Brain microvascular endothelial cell (primary cell): ENCODE results near the gene INPP1.

Experiments
- DNase-seq: peaks from one replicate; pipeline ENCODE4 v3.0.0-alpha.2; 2020
- H3K27ac ChIP-seq: fragments of 250-450 bp; sonication (Bioruptor Pico); 2 replicates; pipeline ENCODE4 v1.5.1; 2020; ENCODE audit warnings: mild to moderate bottlenecking, moderate library complexity
- H3K27me3 ChIP-seq: fragments of 250-450 bp; sonication (Bioruptor Pico); replicated peaks from 2 replicates; pipeline ENCODE4 v1.5.1; 2020; ENCODE audit warnings: mild to moderate bottlenecking
- H3K36me3 ChIP-seq: fragments of 250-450 bp; sonication (Bioruptor Pico); replicated peaks from 2 replicates; pipeline ENCODE4 v1.5.1; 2020; ENCODE audit warnings: mild to moderate bottlenecking
- H3K4me3 ChIP-seq: 2 replicates; pipeline ENCODE4 v1.5.1; 2011; ENCODE audit warnings: low read depth, mild to moderate bottlenecking, control low read depth, low read length, moderate library complexity
- CTCF ChIP-seq: IDR thresholded peaks from 2 replicates; pipeline ENCODE4 v1.5.1; 2011; ENCODE audit warnings: low read depth, mild to moderate bottlenecking, moderate library complexity, low read length, control low read depth, inconsistent platforms; ENCODE audit errors: missing control alignments
- in situ Hi-C: cut with HindIII; loops from 2 replicates; pipeline ENCODE4 v1.10.0; 2017; ENCODE audit warnings: low sequenced_read_pairs, low pct_ligation_motif_present

INPP1 gene

DNA sequence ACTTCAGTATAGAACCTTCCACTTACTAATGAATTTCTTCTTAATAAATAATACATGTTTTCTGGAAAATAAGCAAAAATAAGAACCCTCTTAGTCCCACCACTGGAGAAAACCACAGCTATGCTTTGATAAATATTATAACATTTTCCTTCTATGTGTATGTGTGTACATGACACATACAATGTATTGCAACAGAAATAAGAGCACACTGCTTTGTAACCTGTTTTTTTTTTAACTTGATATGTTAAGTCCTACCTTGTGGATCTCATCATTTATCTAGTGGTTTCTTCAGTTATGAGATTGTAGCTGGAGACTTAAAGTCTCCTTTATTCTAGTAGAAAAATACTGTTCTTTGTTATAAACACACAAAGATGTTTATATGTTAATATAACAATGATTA lies 17.2 kb downstream of the INPP1 start:
- no peaks in the 10 kb centered on the region for H3K27me3 ChIP-seq
- DNase-seq, result no peak
- H3K36me3 ChIP-seq, result no peaks in the 10 kb centered on the region
- in situ Hi-C loops, result no loop called here
- H3K4me3 ChIP-seq, result no peak overlapping the region
- TF ChIP-seq CTCF, result no peak
- H3K27ac ChIP-seq, result no peak overlapping the region

DNA sequence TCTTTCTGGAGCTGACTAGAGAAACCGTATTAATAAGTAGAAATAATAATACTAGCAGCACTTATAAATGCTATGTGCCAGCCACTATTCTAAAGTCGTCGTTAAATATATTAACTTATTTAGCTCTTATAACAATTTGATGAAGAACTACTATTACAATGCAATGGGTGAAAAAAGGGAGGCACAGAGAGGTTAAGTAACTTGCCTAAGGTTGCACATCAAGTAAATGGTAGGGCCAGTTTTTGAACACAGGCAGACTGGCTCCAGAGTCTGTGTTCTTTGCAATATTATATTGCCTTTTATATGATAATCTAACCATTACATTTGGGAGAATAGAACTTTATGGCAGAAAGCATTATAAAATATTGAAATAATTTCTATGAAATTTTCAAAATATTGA lies 17.6 kb downstream of the INPP1 start:
- DNase-seq, result no peak
- no peak for TF ChIP-seq CTCF
- Histone ChIP-seq H3K36me3 (no peaks in the 10 kb centered on the region), H3K4me3 (no peak overlapping the region), H3K27me3 (no peaks in the 10 kb centered on the region), H3K27ac (no peak overlapping the region)
- in situ Hi-C loops, result no loop called here

- Histone ChIP-seq H3K27me3 (no peaks in the 10 kb centered on the region), H3K27ac (no peak overlapping the region), H3K4me3 (no peak overlapping the region), H3K36me3 (no peaks in the 10 kb centered on the region)
- in situ Hi-C loops, result no loop called here
- TF ChIP-seq CTCF, result no peak
- DNase-seq, result no peak
Observed at GRCh38 chr2:190361572-190361971, 18.2 kb downstream of the INPP1 start.

DNA sequence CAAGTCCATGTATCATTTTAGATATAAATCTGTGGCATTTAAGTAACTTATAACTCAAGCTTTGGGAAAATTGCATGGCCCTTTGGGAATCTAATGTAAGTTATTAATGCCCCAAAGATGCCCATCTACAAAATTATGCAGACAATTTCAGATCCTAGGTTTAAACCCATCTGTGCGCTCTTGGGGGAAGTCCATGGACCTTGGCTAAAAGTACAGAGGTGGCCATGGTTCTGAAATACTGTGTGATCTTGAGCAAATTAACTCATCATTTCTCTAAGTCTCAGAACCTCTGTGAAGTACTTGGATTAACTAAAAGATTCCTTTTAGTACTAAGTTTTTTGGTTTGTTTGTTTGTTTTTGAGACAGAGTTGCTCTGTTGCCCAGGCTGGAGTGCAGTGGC lies 19.5 kb downstream of the INPP1 start:
- Histone ChIP-seq H3K4me3 (no peak overlapping the region), H3K27ac (no peak overlapping the region), H3K27me3 (no peaks in the 10 kb centered on the region), H3K36me3 (no peaks in the 10 kb centered on the region)
- in situ Hi-C loops, result no loop called here
- no peak for DNase-seq
- TF ChIP-seq CTCF, result no peak

- Histone ChIP-seq H3K27me3 (no peaks in the 10 kb centered on the region), H3K27ac (no peak overlapping the region), H3K4me3 (no peak overlapping the region), H3K36me3 (no peaks in the 10 kb centered on the region)
- no peak for DNase-seq
- TF ChIP-seq CTCF, result no peak
- in situ Hi-C loops, result no loop called here
Observed at GRCh38 chr2:190365499-190366204, 22.3 kb downstream of the INPP1 start.

DNA sequence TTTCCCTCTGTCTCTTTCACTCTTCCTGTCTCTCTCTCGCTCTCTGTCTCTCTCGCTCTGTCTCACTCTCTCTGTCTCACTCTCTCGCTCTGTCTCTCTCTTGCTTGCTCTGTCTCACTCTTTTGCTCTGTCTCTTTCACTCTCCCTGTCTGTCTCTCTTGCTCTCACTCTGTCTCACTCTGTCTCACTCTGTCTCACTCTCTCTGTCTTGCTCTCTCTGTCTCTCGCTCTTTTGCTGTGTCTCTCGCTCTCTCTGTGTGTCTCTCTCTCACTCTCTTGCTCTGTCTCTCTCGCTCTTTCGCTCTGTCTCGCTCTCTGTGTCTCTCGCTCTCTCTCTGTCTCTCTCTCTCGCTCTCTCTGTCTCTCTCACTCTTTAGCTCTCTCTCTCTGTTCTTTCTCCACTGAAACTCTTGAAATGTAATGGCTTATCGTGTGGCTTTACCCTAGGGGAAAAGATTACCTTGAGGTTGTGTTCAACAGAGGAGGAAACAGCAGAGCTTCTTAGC lies 22.9 kb downstream of the INPP1 start:
- DNase-seq, result no peak
- in situ Hi-C loops, result no loop called here
- Histone ChIP-seq H3K4me3 (no peak overlapping the region), H3K27me3 (no peaks in the 10 kb centered on the region), H3K27ac (no peak overlapping the region), H3K36me3 (no peaks in the 10 kb centered on the region)
- TF ChIP-seq CTCF, result no peak
